LNCAP (cell line): ENCODE data around the gene XRN1.

ENCODE experiments used
- CTCF ChIP-seq: fragments of 450-650 bp; IDR thresholded peaks from 2 replicates; pipeline ENCODE4 v1.5.1; 2017; ENCODE audit warnings: mild to moderate bottlenecking

Gene XRN1

GRCh38 chr3:142418926-142419592 is 28.8 kb downstream of the XRN1 start:
- no peak for TF ChIP-seq CTCF

- no peak for TF ChIP-seq CTCF
Observed at GRCh38 chr3:142417302-142417701, 30.5 kb downstream of the XRN1 start.

GRCh38 chr3:142394921-142395622 is 52.8 kb downstream of the XRN1 start:
- no peak for TF ChIP-seq CTCF

GRCh38 chr3:142385078-142385477 is 62.8 kb downstream of the XRN1 start:
- TF ChIP-seq CTCF = no peak

GRCh38 chr3:142374687-142375086 is 73.2 kb downstream of the XRN1 start:
- TF ChIP-seq CTCF = no peak

GRCh38 chr3:142366434-142366833 is 81.4 kb downstream of the XRN1 start:
- peak; percentile 69 for TF ChIP-seq CTCF

- no peak for TF ChIP-seq CTCF
Observed at GRCh38 chr3:142363936-142364467, 83.8 kb downstream of the XRN1 start.
